Measurements from ENCODE around the gene MAML2.

- no peak for TF ChIP-seq RXRA (IDR thresholded peaks at IDR 0.05; ENCODE audit: insufficient read depth, low read depth, low read length)
- no peak for TF ChIP-seq CTCF (IDR thresholded peaks at IDR 0.05; ENCODE audit: control extremely low read depth in 1 of 3, insufficient read depth in 1 of 3, low read depth in 1 of 3, low read length in 3 of 3)
- no peak for TF ChIP-seq ATF3 (IDR thresholded peaks at IDR 0.05; ENCODE audit: insufficient read depth, low read depth, low read length)
- no peak for TF ChIP-seq BACH1 (IDR thresholded peaks at IDR 0.05; ENCODE audit: low read length)
- TF ChIP-seq SIN3A (conservative IDR thresholded peaks at IDR 0.05 in 1 of 2, IDR thresholded peaks at IDR 0.05 in 1 of 2; ENCODE audit: low read depth in 1 of 2, low read length in 2 of 2): no peak
- TF ChIP-seq JUND (IDR thresholded peaks at IDR 0.05; ENCODE audit: low read length): no peak
- no peak for TF ChIP-seq EZH2 (IDR thresholded peaks at IDR 0.05; ENCODE audit: low read depth, low read length, severe bottlenecking)
- no peak for TF ChIP-seq POLR2A (IDR thresholded peaks at IDR 0.05; ENCODE audit: control extremely low read depth in 1 of 2, low read depth in 2 of 2, low read length in 2 of 2)
Measured at GRCh38 chr11:96092511-96092910, 250.5 kb downstream of the MAML2 start.
